OCI-LY7 (cell line): ENCODE results near the gene LRIG2. TPM values are rescaled to one million over a fixed set of nuclear protein-coding genes. Genes with fewer than 3 reads are reported as not detected.

Experiments
- BruUV-seq: library from RNA; stranded (reverse); fragments of 400-500 nt; replicated peaks from 2 replicates; lab custom pipeline; 2021; lab: Mats Ljungman, UMichigan
- CTCF ChIA-PET: fragments of 300-600 bp; sonication (Branson Sonifier 250); formaldehyde crosslinking; loops from one replicate; lab custom pipeline; 2022; ENCODE audit warnings: antibody characterized with exemption; ENCODE audit not compliant: unreplicated experiment; lab: Charles Lee
- POLR2A ChIA-PET: fragments of 300-600 bp; sonication (Branson Sonifier 250); formaldehyde crosslinking; loops from one replicate; lab custom pipeline; 2022; ENCODE audit warnings: antibody characterized with exemption; lab: Charles Lee
- DNase-seq: peaks from one replicate; pipeline ENCODE4 v3.0.0-alpha.2; 2015; ENCODE audit warnings: low spot score
- H2AFZ ChIP-seq: fragments of 200-600 bp; sonication (generic), shearing (Covaris generic); 2 replicates; pipeline ENCODE4 v1.6.1; 2014; ENCODE audit warnings: mild to moderate bottlenecking, antibody characterized with exemption, low read length, moderate library complexity
- H3K27ac ChIP-seq: fragments of 200-600 bp; sonication (generic); 2 replicates; pipeline ENCODE4 v1.5.1; 2014; ENCODE audit warnings: mixed run types, low read depth, mild to moderate bottlenecking, moderate library complexity, low read length, inconsistent platforms; ENCODE audit not compliant: poor library complexity, severe bottlenecking
- H3K36me3 ChIP-seq: fragments of 200-600 bp; sonication (generic); 2 replicates; pipeline ENCODE4 v1.6.1; 2014; ENCODE audit warnings: mild to moderate bottlenecking, antibody characterized with exemption, low read length, moderate library complexity, mixed read lengths; ENCODE audit not compliant: insufficient read depth
- H3K4me1 ChIP-seq: fragments of 200-600 bp; sonication (generic); 2 replicates; pipeline ENCODE4 v1.5.1; 2014; ENCODE audit warnings: mild to moderate bottlenecking, low read length; ENCODE audit not compliant: insufficient read depth, poor library complexity, severe bottlenecking
- H3K4me2 ChIP-seq: fragments of 200-600 bp; sonication (generic); 2 replicates; pipeline ENCODE4 v1.6.1; 2014; ENCODE audit warnings: mild to moderate bottlenecking, low read length
- H3K4me3 ChIP-seq: fragments of 200-600 bp; sonication (generic); 2 replicates; pipeline ENCODE4 v1.5.1; 2014; ENCODE audit warnings: mild to moderate bottlenecking, low read depth, low read length; ENCODE audit not compliant: poor library complexity, severe bottlenecking
- H3K79me2 ChIP-seq: fragments of 200-600 bp; sonication (generic); 2 replicates; pipeline ENCODE4 v1.6.1; 2016; ENCODE audit warnings: low read depth, mild to moderate bottlenecking, low read length, moderate library complexity, mixed read lengths; ENCODE audit not compliant: insufficient read depth
- H3K9me2 ChIP-seq: fragments of 200-600 bp; sonication (generic); 2 replicates; pipeline ENCODE4 v1.6.1; 2016; ENCODE audit warnings: mild to moderate bottlenecking, low read length, mixed read lengths; ENCODE audit not compliant: insufficient read depth
- H3K9me3 ChIP-seq: fragments of 200-600 bp; sonication (generic); 2 replicates; pipeline ENCODE4 v1.6.1; 2014; ENCODE audit warnings: mild to moderate bottlenecking, mixed run types, low read length, mixed read lengths
- H4K20me1 ChIP-seq: fragments of 200-600 bp; sonication (generic); 2 replicates; pipeline ENCODE4 v1.6.1; 2014; ENCODE audit warnings: mild to moderate bottlenecking, antibody characterized with exemption, low read length, moderate library complexity, mixed read lengths; ENCODE audit not compliant: insufficient read depth
- EZH2phosphoT487 ChIP-seq: fragments of 200-600 bp; sonication (generic); IDR thresholded peaks from 2 replicates; pipeline ENCODE4 v1.6.1; 2018; ENCODE audit warnings: low read depth, borderline replicate concordance, mild to moderate bottlenecking, mixed run types, antibody characterized with exemption, low read length, moderate library complexity, mixed read lengths
- intact Hi-C: fragments of 100-400 bp; cut with micrococcal nuclease; formaldehyde crosslinking; loops from one replicate; pipeline ENCODE4 v1.10.0; 2022; ENCODE audit not compliant: unreplicated experiment
- total RNA-seq, 2 experiments: library from RNA; depleted of rRNA in 1 of 2; stranded (reverse); fragments of >200 nt in 1 of 2; shearing (Covaris generic) in 1 of 2; gene quantifications; 2 replicates each; pipeline ENCODE4 v1.2.3, GENCODE V29; 2014 to 2022
- TF ChIP-seq, protein P1 (sequence below): fragments of 200-600 bp; sonication (generic); conservative IDR thresholded peaks from 2 replicates; pipeline ENCODE4 v1.5.1; 2014; ENCODE audit warnings: mild to moderate bottlenecking, antibody characterized with exemption, low read length, moderate library complexity, mixed read lengths

The LRIG2 gene
- total RNA-seq, 2 experiments from 2014 or later = 11.6 to 16.7 TPM

DNA sequence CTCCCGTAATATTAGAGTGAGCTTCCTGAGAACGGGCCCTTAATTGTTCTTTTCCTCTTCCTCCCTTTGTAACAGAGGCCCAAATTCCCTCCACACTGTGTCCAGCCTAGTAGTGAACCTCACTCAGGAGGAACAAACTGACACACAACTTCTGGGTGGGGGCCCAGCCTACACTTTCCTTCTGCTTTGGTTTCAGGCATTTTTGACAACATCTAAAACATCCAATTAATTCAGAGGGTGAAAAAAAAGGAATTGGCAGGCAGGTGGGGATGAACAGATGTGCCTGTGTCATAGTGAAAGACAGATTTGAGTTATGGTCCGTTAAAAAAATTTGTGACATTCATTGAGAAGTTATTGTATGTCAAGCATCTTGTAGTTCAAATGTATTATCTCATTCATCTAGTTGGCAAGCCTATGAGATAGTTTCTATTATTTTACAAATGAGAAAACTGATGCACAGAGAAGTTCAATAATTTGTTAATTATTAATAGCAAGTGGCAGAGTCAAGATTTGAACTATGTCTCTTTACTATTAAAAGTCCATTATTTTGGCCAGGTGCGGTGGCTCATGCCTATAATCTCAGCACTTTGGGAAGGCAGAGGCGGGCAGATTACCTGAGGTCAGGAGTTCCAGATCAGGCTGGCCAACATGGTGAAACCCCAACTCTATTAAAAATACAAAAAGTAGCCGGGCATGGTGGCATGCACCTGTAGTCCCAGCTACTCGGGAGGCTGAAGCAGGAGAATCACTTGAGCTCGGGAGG lies 41.6 kb upstream of the LRIG2 start:
- TF ChIP-seq, protein P1, sequence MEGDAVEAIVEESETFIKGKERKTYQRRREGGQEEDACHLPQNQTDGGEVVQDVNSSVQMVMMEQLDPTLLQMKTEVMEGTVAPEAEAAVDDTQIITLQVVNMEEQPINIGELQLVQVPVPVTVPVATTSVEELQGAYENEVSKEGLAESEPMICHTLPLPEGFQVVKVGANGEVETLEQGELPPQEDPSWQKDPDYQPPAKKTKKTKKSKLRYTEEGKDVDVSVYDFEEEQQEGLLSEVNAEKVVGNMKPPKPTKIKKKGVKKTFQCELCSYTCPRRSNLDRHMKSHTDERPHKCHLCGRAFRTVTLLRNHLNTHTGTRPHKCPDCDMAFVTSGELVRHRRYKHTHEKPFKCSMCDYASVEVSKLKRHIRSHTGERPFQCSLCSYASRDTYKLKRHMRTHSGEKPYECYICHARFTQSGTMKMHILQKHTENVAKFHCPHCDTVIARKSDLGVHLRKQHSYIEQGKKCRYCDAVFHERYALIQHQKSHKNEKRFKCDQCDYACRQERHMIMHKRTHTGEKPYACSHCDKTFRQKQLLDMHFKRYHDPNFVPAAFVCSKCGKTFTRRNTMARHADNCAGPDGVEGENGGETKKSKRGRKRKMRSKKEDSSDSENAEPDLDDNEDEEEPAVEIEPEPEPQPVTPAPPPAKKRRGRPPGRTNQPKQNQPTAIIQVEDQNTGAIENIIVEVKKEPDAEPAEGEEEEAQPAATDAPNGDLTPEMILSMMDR = no peak
- TF ChIP-seq EZH2phosphoT487 = no peak
- H3K4me3 ChIP-seq = no peak overlapping the region
- no peaks in the 10 kb centered on the region for H3K4me1 ChIP-seq
- no peak for DNase-seq
- no peaks in the 10 kb centered on the region for H3K9me3 ChIP-seq
- H4K20me1 ChIP-seq = no peaks in the 10 kb centered on the region
- no peaks in the 10 kb centered on the region for H3K36me3 ChIP-seq
- ChIA-PET POLR2A (no interaction called here), CTCF (no interaction called here)
- no peaks in the 10 kb centered on the region for H3K9me2 ChIP-seq
- no peak overlapping the region for H3K4me2 ChIP-seq
- no TSS peak for BruUV-seq
- no peak overlapping the region for H2AFZ ChIP-seq
- H3K27ac ChIP-seq = no peak overlapping the region
- no peaks in the 10 kb centered on the region for H3K79me2 ChIP-seq
- intact Hi-C loops = no loop called here

DNA sequence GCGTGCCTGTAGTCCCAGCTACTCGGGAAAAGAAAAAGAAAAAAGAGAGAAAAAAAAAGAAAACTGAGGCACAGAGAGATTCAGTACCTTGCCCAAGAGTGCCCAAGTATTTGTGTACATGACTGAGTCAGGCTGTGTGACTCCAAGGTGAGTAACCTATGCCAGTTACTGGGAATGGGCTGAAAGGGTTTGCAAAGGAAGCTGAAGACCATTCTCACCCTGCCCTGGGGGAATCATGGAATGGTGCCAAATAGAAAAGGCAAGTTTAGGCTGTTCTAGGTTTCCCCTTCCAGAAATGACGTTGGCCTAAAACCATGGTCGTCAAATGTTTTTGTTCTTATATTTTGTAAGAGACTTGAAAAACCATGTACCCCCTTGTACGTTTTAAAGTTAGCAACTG lies 37.9 kb upstream of the LRIG2 start:
- no peak overlapping the region for H2AFZ ChIP-seq
- ChIA-PET POLR2A (interaction anchor here (0.6 kb wide), 2 partner anchors 41 to 48 kb away, joined by 3 to 6 read pairs; no protein-coding TSS in a partner anchor), CTCF (no interaction called here)
- no peaks in the 10 kb centered on the region for H3K79me2 ChIP-seq
- H3K36me3 ChIP-seq = no peaks in the 10 kb centered on the region
- H3K4me2 ChIP-seq = no peak overlapping the region
- no peaks in the 10 kb centered on the region for H4K20me1 ChIP-seq
- BruUV-seq = no TSS peak
- no peaks in the 10 kb centered on the region for H3K4me1 ChIP-seq
- no peak overlapping the region for H3K4me3 ChIP-seq
- intact Hi-C loops = no loop called here
- H3K27ac ChIP-seq = no peak overlapping the region
- H3K9me3 ChIP-seq = no peaks in the 10 kb centered on the region
- no peaks in the 10 kb centered on the region for H3K9me2 ChIP-seq
- TF ChIP-seq, protein P1 = no peak
- no peak for TF ChIP-seq EZH2phosphoT487
- no peak for DNase-seq

DNA sequence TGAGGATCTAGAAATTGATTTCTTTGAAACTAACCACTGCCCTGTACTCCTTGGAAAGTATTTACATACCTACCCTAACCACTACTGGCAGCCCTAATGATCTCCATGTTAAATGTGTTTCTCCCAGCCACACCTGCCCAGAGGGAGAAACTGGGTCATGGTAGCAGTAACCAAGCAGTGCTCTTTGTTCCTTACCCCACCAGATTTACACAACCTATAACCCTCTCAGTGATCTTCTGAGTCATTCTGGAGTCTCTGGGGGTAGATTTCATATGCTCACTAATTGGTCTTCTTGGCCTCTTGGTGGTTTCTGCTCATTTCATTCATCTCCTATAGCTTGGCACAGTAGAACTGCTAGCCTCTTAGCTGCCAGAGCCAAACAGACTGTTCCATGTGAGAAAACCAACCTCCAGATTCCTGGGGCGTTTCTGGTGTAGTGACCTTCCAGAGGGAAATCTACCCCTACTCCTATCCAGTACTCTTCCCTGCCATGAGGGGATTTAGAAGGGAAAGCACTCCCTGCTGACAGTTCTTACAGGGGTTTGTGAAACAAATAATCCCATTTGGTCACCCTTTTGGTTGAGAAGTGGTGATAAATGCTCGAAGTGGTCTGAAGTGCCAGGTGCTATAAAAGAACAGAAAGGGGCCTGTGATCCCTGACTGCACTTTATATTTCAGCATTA lies 36.2 kb upstream of the LRIG2 start:
- CTCF ChIA-PET = no interaction called here
- H2AFZ ChIP-seq = no peak overlapping the region
- no peaks in the 10 kb centered on the region for H3K9me3 ChIP-seq
- intact Hi-C loops = no loop called here
- H3K4me1 ChIP-seq = no peaks in the 10 kb centered on the region
- H3K9me2 ChIP-seq = no peaks in the 10 kb centered on the region
- no peaks in the 10 kb centered on the region for H3K36me3 ChIP-seq
- BruUV-seq = no TSS peak
- no peak overlapping the region for H3K4me3 ChIP-seq
- no peak overlapping the region for H3K27ac ChIP-seq
- H3K79me2 ChIP-seq = no peaks in the 10 kb centered on the region
- POLR2A ChIA-PET = no interaction called here
- H3K4me2 ChIP-seq = no peak overlapping the region
- H4K20me1 ChIP-seq = no peaks in the 10 kb centered on the region
- TF ChIP-seq, protein P1 = no peak
- TF ChIP-seq EZH2phosphoT487 = no peak
- no peak for DNase-seq
